Nephron (organoid): ENCODE results near the gene AP1G1.

Experiments
- H3K27ac Mint-ChIP-seq, 3 experiments: 2 replicates each; pipeline ENCODE4 v1.8.0; 2020; ENCODE audit warnings: mixed read lengths in 3 of 3, mild to moderate bottlenecking in 2 of 3, moderate library complexity in 1 of 3
- H3K27me3 Mint-ChIP-seq: 2 replicates; pipeline ENCODE4 v1.8.0; 2021; ENCODE audit warnings: low read depth, mild to moderate bottlenecking, moderate library complexity, mixed read lengths
- H3K36me3 Mint-ChIP-seq: 2 replicates; pipeline ENCODE4 v1.8.0; 2020; ENCODE audit warnings: low read depth, mixed read lengths
- H3K4me1 Mint-ChIP-seq: 2 replicates; pipeline ENCODE4 v1.8.0; 2020; ENCODE audit warnings: mixed read lengths
- H3K4me3 Mint-ChIP-seq, 3 experiments: 2 replicates each; pipeline ENCODE4 v1.8.0; 2020; ENCODE audit warnings: mild to moderate bottlenecking in 3 of 3, mixed read lengths in 3 of 3, moderate library complexity in 2 of 3
- H3K9me3 Mint-ChIP-seq: 2 replicates; pipeline ENCODE4 v1.8.0; 2020; ENCODE audit warnings: mixed read lengths
- CTCF ChIP-seq, 3 experiments: fragments of 200-600 bp; sonication (generic); IDR thresholded peaks; one replicate each; pipeline ENCODE4 v1.5.0; 2021; ENCODE audit warnings: antibody characterized with exemption in 3 of 3; ENCODE audit not compliant: unreplicated experiment in 3 of 3

AP1G1 gene

GRCh38 chr16:71808593-71809459, at the start of gene AP1G1:
Gene AP1G1 (minus strand): TSS chr16:71808834. CDS start chr16:71789479, 19,355 bp downstream.
- Mint-ChIP-seq H3K9me3 (no peaks in the 10 kb centered on the region), H3K4me3 (peak within 1 kb of the TSS; percentile 95 to 99 (median 98)), H3K4me1 (peaks cover 6% of the 10 kb centered on the region), H3K27me3 (no peaks in the 10 kb centered on the region), H3K36me3 (no peaks in the 10 kb centered on the region), H3K27ac (peak within 1 kb of the TSS; percentile 97 to 100 (median 100))
- TF ChIP-seq CTCF (IDR thresholded peaks at IDR 0.05; ENCODE audit: unreplicated experiment in 3 of 3), result no peak

DNA sequence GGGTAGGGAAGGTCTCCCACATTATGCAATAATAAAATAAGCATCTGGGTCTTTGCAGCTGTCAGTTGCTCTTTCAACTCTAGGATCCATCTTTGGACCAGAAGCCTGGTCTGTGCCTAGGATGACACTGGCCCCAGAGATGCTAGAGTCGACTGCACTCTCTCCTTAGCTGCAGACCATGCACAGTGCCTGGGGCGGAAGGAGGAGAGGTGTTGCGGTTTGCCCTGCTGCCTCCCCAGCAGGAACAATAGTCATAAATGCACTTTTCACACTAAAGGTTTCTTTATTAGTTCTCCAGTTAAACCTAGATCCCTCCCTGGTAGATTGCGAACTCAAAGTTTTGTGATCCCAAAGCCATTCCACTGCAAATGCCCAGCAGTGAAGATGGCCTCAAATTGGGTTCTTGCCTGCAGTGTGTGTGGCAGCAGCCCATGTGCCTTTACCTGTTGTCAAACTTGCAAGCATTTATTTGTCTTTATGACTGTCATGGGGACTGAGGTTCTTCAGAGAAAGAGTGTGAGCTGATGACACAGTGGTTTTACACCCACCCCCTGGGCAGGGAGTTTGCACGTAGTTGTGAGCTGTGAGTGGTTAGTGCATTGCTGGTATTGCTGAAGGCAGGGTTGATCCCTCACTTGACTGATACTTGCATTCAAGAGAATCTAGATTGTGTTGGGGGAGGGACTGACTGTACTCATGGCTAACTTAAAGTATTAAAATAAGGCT, 47.5 kb upstream of the AP1G1 start:
- H3K27ac Mint-ChIP-seq, result peak overlapping the region in 1 of 3 experiments; percentile 32
- H3K4me1 Mint-ChIP-seq, result peaks cover 5% of the 10 kb centered on the region
- no peak overlapping the region for H3K4me3 Mint-ChIP-seq
- peaks cover 3% of the 10 kb centered on the region for H3K27me3 Mint-ChIP-seq
- no peak for TF ChIP-seq CTCF (IDR thresholded peaks at IDR 0.05; ENCODE audit: unreplicated experiment in 3 of 3)
- H3K36me3 Mint-ChIP-seq, result peaks cover 51% of the 10 kb centered on the region
- H3K9me3 Mint-ChIP-seq, result no peaks in the 10 kb centered on the region

DNA sequence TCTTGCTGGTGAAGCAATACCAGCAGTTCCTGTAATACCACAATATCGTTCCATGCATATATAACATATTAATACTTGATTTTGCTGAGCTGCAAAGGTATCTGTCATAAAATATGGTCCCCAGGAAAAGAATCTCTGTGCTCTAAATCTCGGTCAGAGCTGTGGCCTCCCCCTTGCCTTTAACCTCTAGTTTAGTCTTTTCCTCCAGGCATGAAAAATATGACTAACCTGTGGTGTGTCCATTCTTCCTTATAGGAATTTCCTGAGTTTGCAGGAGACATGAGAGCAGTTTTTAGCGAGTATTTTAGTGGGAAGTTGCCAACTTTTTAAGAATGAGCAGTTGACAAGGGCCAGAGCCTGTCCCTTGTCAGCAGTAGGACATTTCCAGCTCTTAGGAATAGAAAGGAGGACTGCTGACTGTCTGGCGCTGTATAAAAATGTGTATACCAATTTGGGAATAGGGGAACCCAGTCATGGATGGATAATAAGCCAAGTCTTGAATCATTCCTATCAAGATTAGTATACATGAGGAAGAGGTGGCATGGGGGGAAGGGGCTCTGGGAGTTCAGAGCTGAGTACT, 45.8 kb upstream of the AP1G1 start:
- Mint-ChIP-seq H3K36me3 (peaks cover 52% of the 10 kb centered on the region), H3K27me3 (peaks cover 3% of the 10 kb centered on the region), H3K4me1 (peaks cover 5% of the 10 kb centered on the region), H3K4me3 (no peak overlapping the region), H3K9me3 (no peaks in the 10 kb centered on the region), H3K27ac (no peak overlapping the region)
- no peak for TF ChIP-seq CTCF (IDR thresholded peaks at IDR 0.05; ENCODE audit: unreplicated experiment in 3 of 3)

- H3K36me3 Mint-ChIP-seq, result peaks cover 52% of the 10 kb centered on the region
- H3K9me3 Mint-ChIP-seq, result no peaks in the 10 kb centered on the region
- no peaks in the 10 kb centered on the region for H3K4me1 Mint-ChIP-seq
- no peak overlapping the region for H3K4me3 Mint-ChIP-seq
- H3K27ac Mint-ChIP-seq, result no peak overlapping the region
- no peak for TF ChIP-seq CTCF (IDR thresholded peaks at IDR 0.05; ENCODE audit: unreplicated experiment in 3 of 3)
- H3K27me3 Mint-ChIP-seq, result peaks cover 3% of the 10 kb centered on the region
These were observed 44.8 kb upstream of the AP1G1 start for GRCh38 chr16:71853413-71853812.

GRCh38 chr16:71852561-71852960, 43.9 kb upstream of the AP1G1 start:
- Mint-ChIP-seq H3K9me3 (no peaks in the 10 kb centered on the region), H3K27me3 (peaks cover 3% of the 10 kb centered on the region), H3K36me3 (peaks cover 55% of the 10 kb centered on the region), H3K27ac (no peak overlapping the region), H3K4me3 (no peak overlapping the region), H3K4me1 (peaks cover 2% of the 10 kb centered on the region)
- TF ChIP-seq CTCF (IDR thresholded peaks at IDR 0.05; ENCODE audit: unreplicated experiment in 3 of 3), result no peak
